ENCODE measurements around the gene SLC35C1. TPM values are rescaled to one million over a fixed set of nuclear protein-coding genes. Genes with fewer than 3 reads are reported as not detected.

Gene SLC35C1
- total and polyA plus RNA-seq, 2 of the 8 experiments (the other 6 are each of a cell fraction or from before 2014, with no cell fraction given): 4.6 to 10.6 TPM

- no peak for TF ChIP-seq EGR1 (IDR thresholded peaks at IDR 0.05; ENCODE audit: borderline replicate concordance, low read depth, low read length)
- no peak for TF ChIP-seq SIRT6 (IDR thresholded peaks at IDR 0.05; ENCODE audit: low read length)
- no peak for TF ChIP-seq ATF3 (IDR thresholded peaks at IDR 0.05; ENCODE audit: insufficient read depth, low read depth, low read length)
- no peak for TF ChIP-seq RBBP5 (IDR thresholded peaks at IDR 0.05; ENCODE audit: borderline replicate concordance, low read depth, low read length)
- no peak for TF ChIP-seq POLR2AphosphoS5 (IDR thresholded peaks at IDR 0.05; ENCODE audit: low read depth, low read length)
- no peak for TF ChIP-seq CBX5 (IDR thresholded peaks at IDR 0.05; ENCODE audit: low read depth, low read length)
These were observed 40.1 kb downstream of the SLC35C1 start (continued) for GRCh38 chr11:45844822-45845578.

All from H1 (cell line).